SU-DHL-6 (cell line): ENCODE measurements around the gene NKX2-2.

Experiments used
- H2AFZ ChIP-seq: fragments of 200-600 bp; sonication (generic); 2 replicates; pipeline ENCODE4 v1.6.1; 2014; ENCODE audit warnings: low read depth, mild to moderate bottlenecking, moderate library complexity, mixed read lengths, antibody characterized with exemption, low read length; ENCODE audit not compliant: severe bottlenecking
- H3F3A ChIP-seq: fragments of 200-600 bp; shearing (Covaris generic); 2 replicates; pipeline ENCODE4 v1.6.0; 2016; ENCODE audit warnings: antibody characterized with exemption, mild to moderate bottlenecking; ENCODE audit not compliant: insufficient read depth
- H3K27ac ChIP-seq: fragments of 200-600 bp; sonication (generic); 2 replicates; pipeline ENCODE4 v1.5.1; 2016; ENCODE audit warnings: low read depth, mild to moderate bottlenecking, low read length, moderate library complexity, mixed read lengths
- H3K27me3 ChIP-seq: fragments of 200-600 bp; sonication (generic), shearing (Covaris generic); 2 replicates; pipeline ENCODE4 v1.6.0; 2014; ENCODE audit warnings: mild to moderate bottlenecking, low read length
- H3K36me3 ChIP-seq: fragments of 200-600 bp; sonication (generic); 2 replicates; pipeline ENCODE4 v1.6.1; 2014; ENCODE audit warnings: mild to moderate bottlenecking, low read length, mixed read lengths
- H3K4me2 ChIP-seq: fragments of 300-600, 200-600 bp; shearing (Covaris generic), sonication (generic); 2 replicates; pipeline ENCODE4 v1.6.0; 2014; ENCODE audit warnings: low read length, low read depth, mild to moderate bottlenecking; ENCODE audit not compliant: poor library complexity, severe bottlenecking
- H3K4me3 ChIP-seq: fragments of 200-600 bp; sonication (generic); 2 replicates; pipeline ENCODE4 v1.5.1; 2014; ENCODE audit warnings: antibody characterized with exemption, low read length, mild to moderate bottlenecking, mixed read lengths; ENCODE audit not compliant: insufficient read depth, poor library complexity, severe bottlenecking
- H3K79me2 ChIP-seq: fragments of 200-600 bp; sonication (generic); 2 replicates; pipeline ENCODE4 v1.6.1; 2014; ENCODE audit warnings: mild to moderate bottlenecking, low read length, moderate library complexity; ENCODE audit not compliant: insufficient read depth
- H3K9ac ChIP-seq: fragments of 200-600 bp; sonication (generic); 2 replicates; pipeline ENCODE4 v1.7.0; 2014; ENCODE audit warnings: mild to moderate bottlenecking, low read length
- H3K9me2 ChIP-seq: fragments of 200-600 bp; sonication (generic); replicated peaks from 2 replicates; pipeline ENCODE4 v1.6.1; 2014; ENCODE audit warnings: low read length; ENCODE audit not compliant: insufficient read depth
- H3K9me3 ChIP-seq: fragments of 200-600 bp; sonication (generic); 2 replicates; pipeline ENCODE4 v1.6.1; 2014; ENCODE audit warnings: low read length, mixed read lengths; ENCODE audit not compliant: insufficient read depth
- H4K20me1 ChIP-seq: fragments of 200-600 bp; sonication (generic); 2 replicates; pipeline ENCODE4 v1.6.1; 2014; ENCODE audit warnings: low read depth, mild to moderate bottlenecking, antibody characterized with exemption, low read length, moderate library complexity, mixed read lengths
- CTCF ChIP-seq: fragments of 200-600 bp; sonication (generic); IDR thresholded peaks from one replicate; pipeline ENCODE4 v1.5.1; 2017; ENCODE audit warnings: antibody characterized with exemption, mild to moderate bottlenecking, low read length, moderate library complexity; ENCODE audit not compliant: insufficient read depth, poor library complexity, severe bottlenecking
- EZH2phosphoT487 ChIP-seq: fragments of 200-600 bp; sonication (generic), shearing (Covaris generic); conservative IDR thresholded peaks from 2 replicates; pipeline ENCODE4 v1.6.1; 2018; ENCODE audit warnings: mild to moderate bottlenecking, antibody characterized with exemption, low read length, moderate library complexity, mixed read lengths

Gene NKX2-2

GRCh38 chr20:21519136-21519584 is 5.3 kb upstream of the NKX2-2 start:
- Histone ChIP-seq H3K9ac (no peak overlapping the region), H3K36me3 (no peaks in the 10 kb centered on the region), H3K27me3 (no peaks in the 10 kb centered on the region), H3K9me2 (no peaks in the 10 kb centered on the region), H3K9me3 (no peaks in the 10 kb centered on the region), H3F3A (no peaks in the 10 kb centered on the region), H3K27ac (no peak overlapping the region), H3K4me2 (no peak overlapping the region), H3K79me2 (no peaks in the 10 kb centered on the region), H4K20me1 (no peaks in the 10 kb centered on the region), H2AFZ (no peak overlapping the region), H3K4me3 (no peak overlapping the region)
- no peak for TF ChIP-seq EZH2phosphoT487
- TF ChIP-seq CTCF = no peak

- no peak overlapping the region for H3K4me2 ChIP-seq
- H2AFZ ChIP-seq = no peak overlapping the region
- no peaks in the 10 kb centered on the region for H3F3A ChIP-seq
- H3K27ac ChIP-seq = no peak overlapping the region
- no peaks in the 10 kb centered on the region for H3K27me3 ChIP-seq
- no peaks in the 10 kb centered on the region for H3K79me2 ChIP-seq
- no peaks in the 10 kb centered on the region for H3K9me2 ChIP-seq
- H3K9ac ChIP-seq = no peak overlapping the region
- H3K9me3 ChIP-seq = no peaks in the 10 kb centered on the region
- H4K20me1 ChIP-seq = no peaks in the 10 kb centered on the region
- TF ChIP-seq CTCF (no peak), EZH2phosphoT487 (no peak)
- no peaks in the 10 kb centered on the region for H3K36me3 ChIP-seq
- H3K4me3 ChIP-seq = no peak overlapping the region
Observed at GRCh38 chr20:21518292-21518991, 4.6 kb upstream of the NKX2-2 start.

GRCh38 chr20:21517566-21518277 is 3.9 kb upstream of the NKX2-2 start:
- H3K36me3 ChIP-seq = no peaks in the 10 kb centered on the region
- H3K4me2 ChIP-seq = no peak overlapping the region
- no peaks in the 10 kb centered on the region for H4K20me1 ChIP-seq
- H3K27me3 ChIP-seq = no peaks in the 10 kb centered on the region
- H3K9me3 ChIP-seq = no peaks in the 10 kb centered on the region
- no peak overlapping the region for H3K9ac ChIP-seq
- TF ChIP-seq CTCF (no peak), EZH2phosphoT487 (no peak)
- H3K27ac ChIP-seq = no peak overlapping the region
- H3F3A ChIP-seq = no peaks in the 10 kb centered on the region
- no peak overlapping the region for H2AFZ ChIP-seq
- no peak overlapping the region for H3K4me3 ChIP-seq
- H3K9me2 ChIP-seq = no peaks in the 10 kb centered on the region
- no peaks in the 10 kb centered on the region for H3K79me2 ChIP-seq
